Measurements from ENCODE around the gene NELL2. TPM values are rescaled to one million over a fixed set of nuclear protein-coding genes. Genes with fewer than 3 reads are reported as not detected.

NELL2 gene
- total and polyA plus RNA-seq, 2 donors (not counting 1 experiment from before 2014, with no cell fraction given) = 0.17 TPM; not detected in 1

DNA sequence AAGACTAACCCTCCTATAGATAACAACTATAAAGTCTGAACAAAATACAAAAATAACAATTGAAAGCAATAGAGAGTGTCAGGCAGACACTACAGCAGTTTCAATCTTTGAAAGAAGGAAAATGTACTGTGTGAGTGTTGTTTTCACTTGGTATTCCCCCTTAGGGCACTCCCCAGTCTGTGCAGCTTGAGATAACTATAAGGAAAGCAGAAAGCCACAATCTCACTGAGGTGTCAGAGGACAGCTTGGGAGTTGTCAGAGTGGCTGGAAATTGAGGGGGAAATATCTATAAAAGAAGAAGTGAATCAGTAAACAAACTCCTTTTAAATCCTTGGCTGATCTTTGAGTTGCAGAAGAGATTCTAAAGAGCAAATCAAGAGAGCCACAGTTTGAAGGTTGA, 364.8 kb downstream of the NELL2 start:
- no peak overlapping the region for H3K9ac ChIP-seq (ENCODE audit: insufficient read depth, low read length)
- TF ChIP-seq, protein P1, sequence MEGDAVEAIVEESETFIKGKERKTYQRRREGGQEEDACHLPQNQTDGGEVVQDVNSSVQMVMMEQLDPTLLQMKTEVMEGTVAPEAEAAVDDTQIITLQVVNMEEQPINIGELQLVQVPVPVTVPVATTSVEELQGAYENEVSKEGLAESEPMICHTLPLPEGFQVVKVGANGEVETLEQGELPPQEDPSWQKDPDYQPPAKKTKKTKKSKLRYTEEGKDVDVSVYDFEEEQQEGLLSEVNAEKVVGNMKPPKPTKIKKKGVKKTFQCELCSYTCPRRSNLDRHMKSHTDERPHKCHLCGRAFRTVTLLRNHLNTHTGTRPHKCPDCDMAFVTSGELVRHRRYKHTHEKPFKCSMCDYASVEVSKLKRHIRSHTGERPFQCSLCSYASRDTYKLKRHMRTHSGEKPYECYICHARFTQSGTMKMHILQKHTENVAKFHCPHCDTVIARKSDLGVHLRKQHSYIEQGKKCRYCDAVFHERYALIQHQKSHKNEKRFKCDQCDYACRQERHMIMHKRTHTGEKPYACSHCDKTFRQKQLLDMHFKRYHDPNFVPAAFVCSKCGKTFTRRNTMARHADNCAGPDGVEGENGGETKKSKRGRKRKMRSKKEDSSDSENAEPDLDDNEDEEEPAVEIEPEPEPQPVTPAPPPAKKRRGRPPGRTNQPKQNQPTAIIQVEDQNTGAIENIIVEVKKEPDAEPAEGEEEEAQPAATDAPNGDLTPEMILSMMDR (conservative IDR thresholded peaks at IDR 0.05 in 1 of 2, IDR thresholded peaks at IDR 0.05 in 1 of 2; ENCODE audit: low read depth in 1 of 2, low read length in 2 of 2) = no peak
- TF ChIP-seq EZH2 (IDR thresholded peaks at IDR 0.05; ENCODE audit: low read length, missing control alignments) = no peak
- H3K27ac ChIP-seq (ENCODE audit: insufficient read depth, low read length) = no peak overlapping the region
- no peak for DNase-seq (ENCODE audit: low read depth in 2 of 2)
- no peak overlapping the region for H3K4me2 ChIP-seq (ENCODE audit: extremely low read depth, insufficient read depth, low read length)
- no peaks in the 10 kb centered on the region for H3K36me3 ChIP-seq (ENCODE audit: control insufficient read depth, insufficient read depth, low read length)
- no peaks in the 10 kb centered on the region for H3K79me2 ChIP-seq (ENCODE audit: control insufficient read depth, insufficient read depth, low read length)
- H3K9me3 ChIP-seq (ENCODE audit: control insufficient read depth, insufficient read depth, low read depth, low read length) = no peaks in the 10 kb centered on the region
- H2AFZ ChIP-seq (ENCODE audit: low read length) = no peak overlapping the region
- no peak overlapping the region for H3K4me3 ChIP-seq (replicated peaks in 1 of 4; ENCODE audit: control extremely low read depth in 1 of 4, insufficient read depth in 1 of 4, low read depth in 3 of 4, low read length in 4 of 4)
- no peaks in the 10 kb centered on the region for H4K20me1 ChIP-seq (ENCODE audit: control insufficient read depth, extremely low read depth, insufficient read depth, low read length)
- no peaks in the 10 kb centered on the region for H3K27me3 ChIP-seq (ENCODE audit: control insufficient read depth, insufficient read depth, low read length)
- no peaks in the 10 kb centered on the region for H3K4me1 ChIP-seq (ENCODE audit: control insufficient read depth, extremely low read depth, insufficient read depth, low read length)

DNA sequence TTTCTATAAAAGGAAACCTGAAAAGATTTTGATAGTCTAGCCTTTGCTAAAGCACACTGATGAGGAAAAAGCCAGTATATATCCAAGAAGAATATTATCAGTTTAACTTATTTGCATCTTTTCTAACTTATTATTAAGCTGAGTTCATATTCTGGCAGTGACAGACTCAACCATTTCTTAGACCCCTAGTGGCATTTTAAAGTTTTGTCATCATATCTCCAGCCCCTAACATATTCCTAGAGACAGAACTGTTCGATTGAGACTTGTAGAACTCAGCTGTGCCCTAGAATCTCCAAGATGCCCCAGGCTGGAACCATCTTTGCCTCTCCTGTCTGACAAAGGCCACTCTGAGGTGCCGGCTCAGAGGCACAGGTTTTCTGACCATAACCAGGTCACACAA, 365.6 kb downstream of the NELL2 start:
- no peak overlapping the region for H3K4me2 ChIP-seq (ENCODE audit: extremely low read depth, insufficient read depth, low read length)
- H3K36me3 ChIP-seq (ENCODE audit: control insufficient read depth, insufficient read depth, low read length) = no peaks in the 10 kb centered on the region
- DNase-seq (ENCODE audit: low read depth in 2 of 2) = no peak
- H3K4me3 ChIP-seq (replicated peaks in 1 of 4; ENCODE audit: control extremely low read depth in 1 of 4, insufficient read depth in 1 of 4, low read depth in 3 of 4, low read length in 4 of 4) = no peak overlapping the region
- no peaks in the 10 kb centered on the region for H3K79me2 ChIP-seq (ENCODE audit: control insufficient read depth, insufficient read depth, low read length)
- H3K9ac ChIP-seq (ENCODE audit: insufficient read depth, low read length) = no peak overlapping the region
- no peaks in the 10 kb centered on the region for H3K27me3 ChIP-seq (ENCODE audit: control insufficient read depth, insufficient read depth, low read length)
- no peak overlapping the region for H3K27ac ChIP-seq (ENCODE audit: insufficient read depth, low read length)
- H3K9me3 ChIP-seq (ENCODE audit: control insufficient read depth, insufficient read depth, low read depth, low read length) = no peaks in the 10 kb centered on the region
- TF ChIP-seq, protein P1 (conservative IDR thresholded peaks at IDR 0.05 in 1 of 2, IDR thresholded peaks at IDR 0.05 in 1 of 2; ENCODE audit: low read depth in 1 of 2, low read length in 2 of 2) = no peak
- TF ChIP-seq EZH2 (IDR thresholded peaks at IDR 0.05; ENCODE audit: low read length, missing control alignments) = no peak
- no peak overlapping the region for H2AFZ ChIP-seq (ENCODE audit: low read length)
- H3K4me1 ChIP-seq (ENCODE audit: control insufficient read depth, extremely low read depth, insufficient read depth, low read length) = no peaks in the 10 kb centered on the region
- H4K20me1 ChIP-seq (ENCODE audit: control insufficient read depth, extremely low read depth, insufficient read depth, low read length) = no peaks in the 10 kb centered on the region

DNA sequence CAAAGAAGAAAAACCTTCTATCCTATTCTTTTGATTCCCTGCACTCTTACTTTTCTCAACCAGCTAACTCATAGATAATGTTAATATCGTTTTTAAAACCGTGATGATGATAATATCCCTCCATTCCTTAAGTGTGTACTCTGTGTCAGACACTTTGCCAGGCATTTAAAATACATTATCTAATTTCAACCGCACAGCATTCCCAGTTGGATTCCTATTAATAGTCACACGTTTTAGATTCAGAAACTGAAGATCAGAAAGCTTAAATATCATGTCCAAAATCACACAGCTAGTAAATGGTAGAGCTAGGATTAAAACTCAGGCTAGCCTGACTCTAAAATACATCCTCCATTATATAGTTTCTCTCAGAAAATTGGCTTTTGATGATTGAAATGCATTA, 366.0 kb downstream of the NELL2 start:
- H3K79me2 ChIP-seq (ENCODE audit: control insufficient read depth, insufficient read depth, low read length) = no peaks in the 10 kb centered on the region
- H3K27ac ChIP-seq (ENCODE audit: insufficient read depth, low read length) = no peak overlapping the region
- H3K36me3 ChIP-seq (ENCODE audit: control insufficient read depth, insufficient read depth, low read length) = no peaks in the 10 kb centered on the region
- H4K20me1 ChIP-seq (ENCODE audit: control insufficient read depth, extremely low read depth, insufficient read depth, low read length) = no peaks in the 10 kb centered on the region
- H2AFZ ChIP-seq (ENCODE audit: low read length) = no peak overlapping the region
- no peaks in the 10 kb centered on the region for H3K9me3 ChIP-seq (ENCODE audit: control insufficient read depth, insufficient read depth, low read depth, low read length)
- no peak overlapping the region for H3K4me2 ChIP-seq (ENCODE audit: extremely low read depth, insufficient read depth, low read length)
- H3K4me1 ChIP-seq (ENCODE audit: control insufficient read depth, extremely low read depth, insufficient read depth, low read length) = no peaks in the 10 kb centered on the region
- no peak overlapping the region for H3K4me3 ChIP-seq (replicated peaks in 1 of 4; ENCODE audit: control extremely low read depth in 1 of 4, insufficient read depth in 1 of 4, low read depth in 3 of 4, low read length in 4 of 4)
- TF ChIP-seq, protein P1 (conservative IDR thresholded peaks at IDR 0.05 in 1 of 2, IDR thresholded peaks at IDR 0.05 in 1 of 2; ENCODE audit: low read depth in 1 of 2, low read length in 2 of 2) = no peak
- TF ChIP-seq EZH2 (IDR thresholded peaks at IDR 0.05; ENCODE audit: low read length, missing control alignments) = no peak
- no peak for DNase-seq (ENCODE audit: low read depth in 2 of 2)
- no peaks in the 10 kb centered on the region for H3K27me3 ChIP-seq (ENCODE audit: control insufficient read depth, insufficient read depth, low read length)
- no peak overlapping the region for H3K9ac ChIP-seq (ENCODE audit: insufficient read depth, low read length)
